ENCODE results near the gene YJU2.

DNA sequence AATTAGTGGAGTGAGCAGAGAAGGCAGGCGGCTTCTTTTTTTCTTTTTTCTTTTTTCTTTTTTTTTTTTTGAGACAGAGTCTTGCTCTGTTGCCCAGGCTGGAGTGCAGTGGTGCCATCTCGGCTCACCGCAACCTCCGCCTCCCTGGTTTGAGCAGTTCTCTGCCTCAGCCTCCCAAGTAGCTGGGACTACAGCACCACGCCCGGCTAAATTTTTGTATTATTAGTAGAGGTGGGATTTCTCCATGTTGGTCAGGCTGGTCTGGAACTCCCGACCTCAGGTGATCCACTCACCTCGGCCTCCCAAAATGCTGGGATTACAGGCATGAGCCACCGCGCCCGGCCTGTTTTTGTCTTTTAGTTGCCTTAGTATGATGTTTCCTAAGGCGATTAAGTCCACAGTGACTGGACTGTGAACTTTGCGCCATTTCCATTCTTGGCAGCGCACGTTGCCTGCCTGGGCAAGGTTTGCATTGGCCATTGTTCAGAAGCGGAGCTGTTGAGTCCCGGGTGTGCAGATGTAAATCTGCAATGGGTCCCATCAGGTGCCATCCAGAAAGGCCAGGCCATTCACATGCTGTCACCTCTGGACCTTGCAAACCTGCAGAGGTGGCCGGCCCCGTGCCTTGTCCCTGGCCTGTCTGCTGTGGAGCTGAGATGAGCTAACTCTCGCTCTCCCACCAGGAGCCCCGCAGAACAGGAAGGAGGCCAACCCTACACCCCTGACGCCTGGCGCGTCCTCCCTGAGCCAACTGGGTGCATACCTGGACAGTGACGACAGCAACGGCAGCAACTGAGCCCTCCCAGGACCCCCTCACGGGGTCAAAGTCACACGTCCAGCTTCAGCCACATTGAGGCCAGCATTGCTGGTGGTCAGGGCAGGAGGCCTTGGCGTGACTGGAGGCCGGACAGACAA is 21.3 kb downstream of the YJU2 start:
- TF ChIP-seq EP300 (IDR thresholded peaks at IDR 0.05) (no peak), CEBPB (IDR thresholded peaks at IDR 0.05) (no peak), MYC (IDR thresholded peaks at IDR 0.05; ENCODE audit: borderline replicate concordance, low read length) (no peak), RFX5 (IDR thresholded peaks at IDR 0.05) (no peak)
- TF ChIP-seq, protein P1, sequence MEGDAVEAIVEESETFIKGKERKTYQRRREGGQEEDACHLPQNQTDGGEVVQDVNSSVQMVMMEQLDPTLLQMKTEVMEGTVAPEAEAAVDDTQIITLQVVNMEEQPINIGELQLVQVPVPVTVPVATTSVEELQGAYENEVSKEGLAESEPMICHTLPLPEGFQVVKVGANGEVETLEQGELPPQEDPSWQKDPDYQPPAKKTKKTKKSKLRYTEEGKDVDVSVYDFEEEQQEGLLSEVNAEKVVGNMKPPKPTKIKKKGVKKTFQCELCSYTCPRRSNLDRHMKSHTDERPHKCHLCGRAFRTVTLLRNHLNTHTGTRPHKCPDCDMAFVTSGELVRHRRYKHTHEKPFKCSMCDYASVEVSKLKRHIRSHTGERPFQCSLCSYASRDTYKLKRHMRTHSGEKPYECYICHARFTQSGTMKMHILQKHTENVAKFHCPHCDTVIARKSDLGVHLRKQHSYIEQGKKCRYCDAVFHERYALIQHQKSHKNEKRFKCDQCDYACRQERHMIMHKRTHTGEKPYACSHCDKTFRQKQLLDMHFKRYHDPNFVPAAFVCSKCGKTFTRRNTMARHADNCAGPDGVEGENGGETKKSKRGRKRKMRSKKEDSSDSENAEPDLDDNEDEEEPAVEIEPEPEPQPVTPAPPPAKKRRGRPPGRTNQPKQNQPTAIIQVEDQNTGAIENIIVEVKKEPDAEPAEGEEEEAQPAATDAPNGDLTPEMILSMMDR (IDR thresholded peaks at IDR 0.05) = no peak; the same call in 1 of the 3 replicates
- TF ChIP-seq, protein P2, sequence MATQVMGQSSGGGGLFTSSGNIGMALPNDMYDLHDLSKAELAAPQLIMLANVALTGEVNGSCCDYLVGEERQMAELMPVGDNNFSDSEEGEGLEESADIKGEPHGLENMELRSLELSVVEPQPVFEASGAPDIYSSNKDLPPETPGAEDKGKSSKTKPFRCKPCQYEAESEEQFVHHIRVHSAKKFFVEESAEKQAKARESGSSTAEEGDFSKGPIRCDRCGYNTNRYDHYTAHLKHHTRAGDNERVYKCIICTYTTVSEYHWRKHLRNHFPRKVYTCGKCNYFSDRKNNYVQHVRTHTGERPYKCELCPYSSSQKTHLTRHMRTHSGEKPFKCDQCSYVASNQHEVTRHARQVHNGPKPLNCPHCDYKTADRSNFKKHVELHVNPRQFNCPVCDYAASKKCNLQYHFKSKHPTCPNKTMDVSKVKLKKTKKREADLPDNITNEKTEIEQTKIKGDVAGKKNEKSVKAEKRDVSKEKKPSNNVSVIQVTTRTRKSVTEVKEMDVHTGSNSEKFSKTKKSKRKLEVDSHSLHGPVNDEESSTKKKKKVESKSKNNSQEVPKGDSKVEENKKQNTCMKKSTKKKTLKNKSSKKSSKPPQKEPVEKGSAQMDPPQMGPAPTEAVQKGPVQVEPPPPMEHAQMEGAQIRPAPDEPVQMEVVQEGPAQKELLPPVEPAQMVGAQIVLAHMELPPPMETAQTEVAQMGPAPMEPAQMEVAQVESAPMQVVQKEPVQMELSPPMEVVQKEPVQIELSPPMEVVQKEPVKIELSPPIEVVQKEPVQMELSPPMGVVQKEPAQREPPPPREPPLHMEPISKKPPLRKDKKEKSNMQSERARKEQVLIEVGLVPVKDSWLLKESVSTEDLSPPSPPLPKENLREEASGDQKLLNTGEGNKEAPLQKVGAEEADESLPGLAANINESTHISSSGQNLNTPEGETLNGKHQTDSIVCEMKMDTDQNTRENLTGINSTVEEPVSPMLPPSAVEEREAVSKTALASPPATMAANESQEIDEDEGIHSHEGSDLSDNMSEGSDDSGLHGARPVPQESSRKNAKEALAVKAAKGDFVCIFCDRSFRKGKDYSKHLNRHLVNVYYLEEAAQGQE (IDR thresholded peaks at IDR 0.05) = no peak
